ENCODE measurements around the gene GALNT10.

The GALNT10 gene

DNA sequence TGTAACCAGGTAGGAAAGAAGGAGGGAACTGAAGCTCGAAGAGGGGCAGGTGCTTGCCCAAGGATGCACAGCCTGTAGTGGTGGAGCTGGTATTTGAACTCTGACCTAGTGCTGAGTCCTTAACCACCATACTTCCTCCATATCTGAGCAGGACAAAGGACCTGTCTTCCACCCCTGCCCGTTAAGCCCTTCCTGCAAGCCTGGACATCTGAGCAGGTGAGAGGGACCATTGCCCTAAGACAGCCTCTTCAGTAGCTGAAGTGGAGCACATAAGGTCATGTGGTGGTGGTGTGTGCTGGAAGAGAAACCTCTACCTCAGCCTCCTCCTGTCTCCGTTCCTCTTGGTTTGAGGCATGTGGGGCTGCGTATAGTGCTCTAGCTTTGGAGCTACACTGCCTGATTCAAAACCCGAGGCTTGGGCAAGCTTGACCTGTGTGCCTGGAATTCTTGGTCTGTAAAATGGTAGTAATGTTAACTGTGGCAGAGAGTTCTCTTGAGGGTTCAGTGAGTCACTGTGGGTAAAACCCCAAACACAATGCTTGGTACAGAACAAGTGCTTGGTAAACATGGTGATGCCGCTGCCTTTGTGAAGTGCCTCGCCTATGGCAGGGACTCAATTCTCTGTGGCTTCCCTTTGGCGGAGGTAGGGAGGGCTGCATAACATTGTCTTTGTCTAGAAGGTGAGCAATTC is 7.4 kb downstream of the GALNT10 start:
- no peak for DNase-seq (ENCODE audit: low spot score)
- in situ Hi-C loops (cut with MboI; ENCODE audit: low pct_unique_long_range_greater_than_20kb, low sequenced_read_pairs, unreplicated experiment), result no loop called here
- TF ChIP-seq, protein P1, sequence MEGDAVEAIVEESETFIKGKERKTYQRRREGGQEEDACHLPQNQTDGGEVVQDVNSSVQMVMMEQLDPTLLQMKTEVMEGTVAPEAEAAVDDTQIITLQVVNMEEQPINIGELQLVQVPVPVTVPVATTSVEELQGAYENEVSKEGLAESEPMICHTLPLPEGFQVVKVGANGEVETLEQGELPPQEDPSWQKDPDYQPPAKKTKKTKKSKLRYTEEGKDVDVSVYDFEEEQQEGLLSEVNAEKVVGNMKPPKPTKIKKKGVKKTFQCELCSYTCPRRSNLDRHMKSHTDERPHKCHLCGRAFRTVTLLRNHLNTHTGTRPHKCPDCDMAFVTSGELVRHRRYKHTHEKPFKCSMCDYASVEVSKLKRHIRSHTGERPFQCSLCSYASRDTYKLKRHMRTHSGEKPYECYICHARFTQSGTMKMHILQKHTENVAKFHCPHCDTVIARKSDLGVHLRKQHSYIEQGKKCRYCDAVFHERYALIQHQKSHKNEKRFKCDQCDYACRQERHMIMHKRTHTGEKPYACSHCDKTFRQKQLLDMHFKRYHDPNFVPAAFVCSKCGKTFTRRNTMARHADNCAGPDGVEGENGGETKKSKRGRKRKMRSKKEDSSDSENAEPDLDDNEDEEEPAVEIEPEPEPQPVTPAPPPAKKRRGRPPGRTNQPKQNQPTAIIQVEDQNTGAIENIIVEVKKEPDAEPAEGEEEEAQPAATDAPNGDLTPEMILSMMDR (IDR thresholded peaks at IDR 0.05; ENCODE audit: extremely low read depth, insufficient read depth, missing control alignments), result no peak

DNA sequence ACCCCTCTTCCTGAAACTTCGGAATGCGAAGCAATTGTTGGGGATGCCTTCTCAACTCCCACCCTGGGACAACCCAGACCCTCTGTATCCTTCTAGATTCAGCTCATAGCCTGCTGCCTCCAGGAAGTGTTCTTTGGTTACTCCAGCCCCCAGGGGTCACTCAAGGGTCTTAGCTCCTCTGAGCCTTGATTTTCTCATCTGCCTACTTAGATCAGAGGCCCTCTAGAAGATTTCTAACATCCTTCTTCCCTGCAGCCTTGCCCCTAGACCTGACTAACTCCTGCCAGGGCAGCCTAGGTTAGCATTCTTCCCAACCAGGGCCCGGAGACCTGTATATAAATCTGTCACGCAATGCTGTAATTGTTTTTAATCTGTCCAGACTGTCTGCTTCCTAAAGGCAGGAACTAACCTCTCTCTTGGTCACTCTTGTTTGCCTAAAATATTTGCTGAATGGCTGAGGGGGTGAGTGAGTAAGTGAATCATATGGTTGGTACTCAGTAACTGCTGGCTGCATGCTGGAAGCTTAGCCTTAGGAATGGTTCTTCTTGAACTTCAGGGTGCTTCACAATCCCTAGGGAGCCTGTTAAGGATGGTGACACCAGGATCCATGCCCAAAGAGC is 8.2 kb downstream of the GALNT10 start:
- in situ Hi-C loops (cut with MboI; ENCODE audit: low pct_unique_long_range_greater_than_20kb, low sequenced_read_pairs, unreplicated experiment), result no loop called here
- no peak for DNase-seq (ENCODE audit: low spot score)
- TF ChIP-seq, protein P1 (IDR thresholded peaks at IDR 0.05; ENCODE audit: extremely low read depth, insufficient read depth, missing control alignments), result no peak

DNA sequence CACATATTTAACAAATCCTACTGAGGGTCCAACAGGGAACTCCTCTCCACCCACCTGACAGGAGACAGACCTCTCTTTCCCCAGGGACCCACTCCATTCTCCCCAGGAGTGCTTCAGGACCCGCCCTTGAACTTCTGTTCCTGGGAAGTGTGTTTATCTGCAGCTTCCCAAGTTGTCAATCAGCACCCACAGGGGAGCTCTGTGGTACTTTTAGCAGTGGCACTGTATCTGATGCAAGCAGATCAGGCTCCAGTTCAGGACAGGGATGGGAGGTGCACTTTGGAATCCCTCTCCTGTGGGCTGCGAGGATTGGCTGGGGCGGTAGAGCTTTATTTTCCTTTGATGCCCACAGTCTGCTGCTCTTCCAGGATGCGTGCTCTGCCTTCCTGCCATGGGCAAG is 8.7 kb downstream of the GALNT10 start:
- no peak for DNase-seq (ENCODE audit: low spot score)
- in situ Hi-C loops (cut with MboI; ENCODE audit: low pct_unique_long_range_greater_than_20kb, low sequenced_read_pairs, unreplicated experiment), result no loop called here
- TF ChIP-seq, protein P1 (IDR thresholded peaks at IDR 0.05; ENCODE audit: extremely low read depth, insufficient read depth, missing control alignments), result no peak

DNA sequence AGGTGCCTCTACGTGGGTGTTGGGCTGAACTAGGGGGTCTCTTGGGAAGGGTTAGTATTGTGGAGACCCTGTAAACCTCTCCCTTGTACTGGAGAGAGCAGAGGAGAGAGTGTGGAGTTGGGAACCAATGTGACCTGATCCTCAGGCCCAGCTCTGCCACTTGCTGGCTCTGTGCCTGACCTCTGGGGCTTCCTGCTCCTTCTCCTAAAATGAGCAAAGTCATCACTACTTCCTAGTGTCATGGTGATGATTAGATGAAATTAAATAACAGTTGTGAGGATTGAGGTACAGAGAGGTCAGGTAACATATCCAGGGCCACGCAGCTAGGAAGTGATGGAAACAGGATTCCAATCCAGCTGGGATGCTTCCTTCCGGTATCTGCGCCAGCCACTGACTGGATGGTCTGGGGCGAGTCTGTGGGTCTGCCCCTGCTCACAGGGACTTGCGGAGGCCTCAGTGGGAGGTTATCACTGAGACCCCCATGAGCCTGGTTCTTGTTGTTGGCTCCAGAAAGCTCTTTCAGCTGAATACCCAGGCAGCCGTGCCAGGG is 9.2 kb downstream of the GALNT10 start:
- DNase-seq (ENCODE audit: low spot score), result no peak
- in situ Hi-C loops (cut with MboI; ENCODE audit: low pct_unique_long_range_greater_than_20kb, low sequenced_read_pairs, unreplicated experiment), result loop anchor here (10.0 kb wide), 1 partner anchor 195 kb away; no protein-coding TSS in a partner anchor
- TF ChIP-seq, protein P1 (IDR thresholded peaks at IDR 0.05; ENCODE audit: extremely low read depth, insufficient read depth, missing control alignments), result no peak

DNA sequence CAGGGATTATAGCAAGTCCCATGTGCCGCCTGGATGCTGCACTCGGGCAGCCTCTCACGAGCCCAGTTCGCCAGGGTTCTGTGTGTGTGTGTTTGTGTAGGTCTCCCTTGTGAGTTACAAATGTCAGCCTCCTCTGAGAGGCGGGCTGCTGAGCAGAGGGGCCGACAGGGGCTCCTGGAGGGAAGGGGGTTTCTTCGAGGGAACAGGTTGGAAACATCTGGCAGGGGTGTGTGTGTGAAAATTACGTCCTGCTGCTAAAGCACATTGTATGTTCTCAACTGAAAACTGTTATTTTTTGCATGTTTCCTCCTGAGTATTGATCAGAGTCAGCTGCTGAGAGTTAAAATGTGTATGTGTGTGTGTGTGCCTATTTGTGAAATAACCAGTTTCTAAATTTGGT is 9.7 kb downstream of the GALNT10 start:
- in situ Hi-C loops (cut with MboI; ENCODE audit: low pct_unique_long_range_greater_than_20kb, low sequenced_read_pairs, unreplicated experiment), result loop anchor here (10.0 kb wide), 1 partner anchor 195 kb away; no protein-coding TSS in a partner anchor
- TF ChIP-seq, protein P1 (IDR thresholded peaks at IDR 0.05; ENCODE audit: extremely low read depth, insufficient read depth, missing control alignments), result no peak
- no peak for DNase-seq (ENCODE audit: low spot score)

DNA sequence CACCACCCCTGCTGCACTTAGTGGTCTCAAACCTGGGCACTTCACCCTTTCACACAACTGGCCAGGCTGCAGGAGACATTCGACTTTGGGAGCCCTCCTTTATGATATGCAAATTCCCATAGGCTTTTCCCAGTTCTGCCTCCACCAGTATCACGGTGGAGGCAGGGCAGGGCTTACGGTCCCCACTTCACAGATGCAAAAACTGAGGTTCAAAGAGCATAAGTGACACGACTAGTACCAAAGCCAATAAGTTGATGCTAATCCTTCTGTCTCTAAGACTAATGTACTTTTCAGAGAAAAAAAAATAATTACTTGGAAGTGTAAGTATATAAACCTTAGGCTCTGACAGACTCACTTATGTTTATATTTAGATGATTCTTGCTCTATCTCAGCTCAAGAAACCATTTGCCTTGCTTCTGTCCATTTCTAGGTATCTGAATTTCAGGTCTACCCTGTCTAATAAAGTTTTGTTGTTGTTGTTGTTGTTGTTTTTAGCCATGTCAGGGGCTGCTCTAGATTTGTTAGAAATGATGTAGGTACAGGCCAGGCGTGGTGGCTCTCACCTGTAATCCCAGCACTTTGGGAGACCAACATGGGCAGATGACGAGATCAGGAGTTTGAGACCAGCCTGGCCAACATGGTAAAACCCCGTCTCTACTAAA is 10.7 kb downstream of the GALNT10 start:
- in situ Hi-C loops (cut with MboI; ENCODE audit: low pct_unique_long_range_greater_than_20kb, low sequenced_read_pairs, unreplicated experiment), result loop anchor here (10.0 kb wide), 1 partner anchor 194 kb away; no protein-coding TSS in a partner anchor
- no peak for DNase-seq (ENCODE audit: low spot score)
- TF ChIP-seq, protein P1 (IDR thresholded peaks at IDR 0.05; ENCODE audit: extremely low read depth, insufficient read depth, missing control alignments), result no peak

All from GM13977 (cell line).